Stomach smooth muscle (tissue), 2 donors: ENCODE data around the gene ADAM23.

Experiments
- H3K27ac ChIP-seq: one replicate; pipeline ENCODE4 v1.7.0; 2013; ENCODE audit warnings: mild to moderate bottlenecking, low read length, inconsistent platforms
- H3K27me3 ChIP-seq, 2 donors: one replicate each; pipeline ENCODE4 v1.7.0; 2013; ENCODE audit warnings: low read length in 2 of 2; ENCODE audit not compliant: insufficient read depth in 2 of 2, control insufficient read depth in 1 of 2
- H3K36me3 ChIP-seq, 2 donors: one replicate each; pipeline ENCODE4 v1.7.0; 2013; ENCODE audit warnings: low read length in 2 of 2; ENCODE audit not compliant: control insufficient read depth in 2 of 2, insufficient read depth in 2 of 2
- H3K4me1 ChIP-seq: one replicate; pipeline ENCODE4 v1.7.0; 2013; ENCODE audit warnings: low read length; ENCODE audit not compliant: control insufficient read depth, insufficient read depth
- H3K4me3 ChIP-seq, 2 donors: one replicate each; pipeline ENCODE4 v1.7.0; 2013; ENCODE audit warnings: low read length in 2 of 2
- H3K9ac ChIP-seq, 2 donors: one replicate each; pipeline ENCODE4 v1.7.0; 2013; ENCODE audit warnings: low read length in 2 of 2, mild to moderate bottlenecking in 1 of 2
- H3K9me3 ChIP-seq, 2 donors: one replicate each; pipeline ENCODE4 v1.7.0; 2013; ENCODE audit warnings: low read length in 2 of 2; ENCODE audit not compliant: control insufficient read depth in 2 of 2
- donor health status: healthy.
- donor health status: Pancreatic carcinoma.

Gene ADAM23

GRCh38 chr2:206472094-206472493 is 28.8 kb downstream of the ADAM23 start:
- Histone ChIP-seq H3K4me3 (no peak overlapping the region), H3K9me3 (no peaks in the 10 kb centered on the region), H3K27ac (no peak overlapping the region), H3K9ac (no peak overlapping the region), H3K4me1 (no peaks in the 10 kb centered on the region), H3K27me3 (no peaks in the 10 kb centered on the region), H3K36me3 (no peaks in the 10 kb centered on the region)

GRCh38 chr2:206474099-206474498 is 30.8 kb downstream of the ADAM23 start:
- H3K27me3 ChIP-seq: no peaks in the 10 kb centered on the region
- no peak overlapping the region for H3K4me3 ChIP-seq
- H3K9ac ChIP-seq: no peak overlapping the region
- H3K4me1 ChIP-seq: no peaks in the 10 kb centered on the region
- no peaks in the 10 kb centered on the region for H3K36me3 ChIP-seq
- H3K9me3 ChIP-seq: no peaks in the 10 kb centered on the region
- no peak overlapping the region for H3K27ac ChIP-seq

DNA sequence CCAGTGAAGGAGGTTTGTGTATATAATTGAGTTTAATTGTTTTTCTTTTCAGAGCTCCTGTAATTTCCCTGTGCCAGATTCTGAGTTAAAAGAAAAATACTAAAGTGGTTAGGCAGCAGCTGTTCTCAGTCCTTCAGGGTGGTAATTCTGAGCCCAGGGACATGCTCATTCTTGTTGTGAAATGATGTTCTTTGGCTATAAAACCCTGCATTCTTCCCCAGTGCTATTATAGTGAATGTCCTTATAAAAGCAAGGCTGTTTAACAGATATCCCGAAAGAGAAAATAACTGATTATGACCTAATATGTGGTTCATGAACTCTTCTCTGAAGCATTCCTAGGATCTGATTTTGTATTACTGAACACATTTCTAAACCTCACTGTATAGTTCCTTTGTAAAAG is 34.0 kb downstream of the ADAM23 start:
- no peaks in the 10 kb centered on the region for H3K4me1 ChIP-seq
- no peak overlapping the region for H3K9ac ChIP-seq

GRCh38 chr2:206478340-206478739 is 35.0 kb downstream of the ADAM23 start:
- H3K4me1 ChIP-seq: no peaks in the 10 kb centered on the region
- H3K9ac ChIP-seq: no peak overlapping the region
- no peaks in the 10 kb centered on the region for H3K9me3 ChIP-seq
- no peaks in the 10 kb centered on the region for H3K27me3 ChIP-seq
- H3K27ac ChIP-seq: no peak overlapping the region
- H3K36me3 ChIP-seq: no peaks in the 10 kb centered on the region
- no peak overlapping the region for H3K4me3 ChIP-seq

More for the DNA sequence above, 34.0 kb downstream of the ADAM23 start:
- H3K4me3 ChIP-seq: no peak overlapping the region
- no peaks in the 10 kb centered on the region for H3K27me3 ChIP-seq
- H3K27ac ChIP-seq: no peak overlapping the region
- no peaks in the 10 kb centered on the region for H3K36me3 ChIP-seq
- H3K9me3 ChIP-seq: no peaks in the 10 kb centered on the region

DNA sequence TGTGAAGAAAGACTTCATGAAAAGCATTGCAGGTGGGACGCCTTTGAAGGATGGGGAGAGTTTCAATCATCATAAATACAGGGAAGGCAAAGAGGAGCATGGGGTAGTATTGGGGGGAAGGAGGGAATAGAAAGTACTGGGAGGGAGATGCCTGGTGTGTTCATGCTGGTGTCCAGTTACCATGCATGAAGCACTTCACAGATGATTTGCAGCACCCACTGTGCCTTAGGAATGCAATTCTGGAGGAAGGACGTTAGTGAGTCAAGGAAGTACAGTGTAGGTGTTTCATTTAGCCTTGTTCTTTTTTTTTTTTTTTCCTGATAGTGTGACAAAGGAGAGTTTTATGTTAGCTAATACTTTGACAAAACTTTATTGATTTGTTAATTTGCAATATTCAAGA is 36.8 kb downstream of the ADAM23 start:
- H3K27ac ChIP-seq: no peak overlapping the region
- H3K27me3 ChIP-seq: no peaks in the 10 kb centered on the region
- H3K36me3 ChIP-seq: no peaks in the 10 kb centered on the region
- no peak overlapping the region for H3K9ac ChIP-seq
- H3K4me1 ChIP-seq: no peaks in the 10 kb centered on the region
- no peak overlapping the region for H3K4me3 ChIP-seq
- H3K9me3 ChIP-seq: no peaks in the 10 kb centered on the region

DNA sequence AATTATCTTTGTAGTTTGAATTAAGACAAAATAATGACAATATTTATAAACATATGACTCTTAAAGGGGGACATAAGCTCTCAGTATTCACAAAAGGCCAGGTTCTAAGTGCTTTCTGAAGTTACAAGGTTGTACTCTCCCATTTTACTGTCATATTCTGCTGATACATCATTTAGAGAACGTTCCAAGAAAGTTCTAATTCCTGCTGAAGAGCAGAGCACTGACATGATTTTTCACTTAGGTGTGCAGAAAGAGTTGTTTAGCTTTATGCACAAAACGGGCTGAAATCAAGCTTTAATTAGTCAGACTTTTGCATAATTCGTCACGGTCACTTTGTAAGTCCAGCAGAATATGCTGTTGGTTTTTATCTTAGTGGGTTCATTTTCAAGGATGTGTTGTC is 37.3 kb downstream of the ADAM23 start:
- Histone ChIP-seq H3K9me3 (no peaks in the 10 kb centered on the region), H3K9ac (no peak overlapping the region), H3K4me3 (no peak overlapping the region), H3K4me1 (no peaks in the 10 kb centered on the region), H3K27ac (no peak overlapping the region), H3K27me3 (peaks cover 0 to 1% of the 10 kb centered on the region in 2 donors), H3K36me3 (no peaks in the 10 kb centered on the region)

GRCh38 chr2:206481056-206481455 is 37.7 kb downstream of the ADAM23 start:
- Histone ChIP-seq H3K27ac (no peak overlapping the region), H3K4me3 (no peak overlapping the region), H3K27me3 (peaks cover 0 to 3% of the 10 kb centered on the region in 2 donors), H3K36me3 (no peaks in the 10 kb centered on the region), H3K9ac (no peak overlapping the region), H3K9me3 (no peaks in the 10 kb centered on the region), H3K4me1 (no peaks in the 10 kb centered on the region)

DNA sequence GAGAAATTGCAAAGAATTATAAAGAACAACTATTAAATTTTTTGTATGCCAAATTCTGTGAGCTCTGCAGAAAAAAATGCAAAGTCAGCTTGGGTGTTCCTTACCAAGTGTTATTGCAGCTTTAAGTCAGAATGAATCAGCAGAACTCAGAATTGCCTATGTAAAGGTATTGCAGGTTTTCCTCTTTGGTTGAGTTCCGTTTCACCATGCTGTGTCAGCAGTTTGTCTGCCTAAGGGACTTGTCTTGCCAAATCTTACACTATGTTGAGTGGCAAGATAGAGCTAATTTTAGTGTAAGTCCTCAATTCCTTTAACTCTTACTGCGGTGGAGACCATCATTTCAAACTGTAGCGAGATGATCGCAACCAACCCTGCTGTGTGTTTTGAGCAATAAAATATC is 38.8 kb downstream of the ADAM23 start:
- Histone ChIP-seq H3K9ac (no peak overlapping the region), H3K27ac (no peak overlapping the region), H3K4me3 (no peak overlapping the region), H3K36me3 (no peaks in the 10 kb centered on the region), H3K4me1 (no peaks in the 10 kb centered on the region), H3K9me3 (no peaks in the 10 kb centered on the region), H3K27me3 (peaks cover 0 to 3% of the 10 kb centered on the region in 2 donors)

DNA sequence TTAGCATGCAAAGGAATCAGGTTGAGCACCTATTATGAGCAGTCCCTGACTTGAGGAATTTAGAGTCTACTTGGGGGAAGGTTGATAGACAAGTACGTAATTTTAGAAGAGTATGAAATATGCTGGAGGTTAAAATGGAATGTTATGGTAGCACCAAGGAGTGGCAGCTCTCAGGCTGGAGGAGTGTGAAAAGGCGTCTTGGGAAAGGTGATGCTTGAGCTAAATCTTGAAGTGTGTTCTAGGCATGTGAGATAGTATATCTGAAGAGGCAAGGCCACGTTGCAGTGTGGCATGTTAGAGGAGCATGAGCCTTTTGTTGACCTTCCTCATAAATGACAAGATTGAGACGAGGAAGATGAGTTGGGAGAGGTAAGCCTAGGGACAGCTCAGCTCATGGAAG is 39.3 kb downstream of the ADAM23 start:
- Histone ChIP-seq H3K4me3 (no peak overlapping the region), H3K4me1 (no peaks in the 10 kb centered on the region), H3K27ac (no peak overlapping the region), H3K9ac (no peak overlapping the region), H3K27me3 (peaks cover 0 to 3% of the 10 kb centered on the region in 2 donors), H3K9me3 (no peaks in the 10 kb centered on the region), H3K36me3 (no peaks in the 10 kb centered on the region)

GRCh38 chr2:206488053-206488452 is 44.7 kb downstream of the ADAM23 start:
- H3K36me3 ChIP-seq: no peaks in the 10 kb centered on the region

DNA sequence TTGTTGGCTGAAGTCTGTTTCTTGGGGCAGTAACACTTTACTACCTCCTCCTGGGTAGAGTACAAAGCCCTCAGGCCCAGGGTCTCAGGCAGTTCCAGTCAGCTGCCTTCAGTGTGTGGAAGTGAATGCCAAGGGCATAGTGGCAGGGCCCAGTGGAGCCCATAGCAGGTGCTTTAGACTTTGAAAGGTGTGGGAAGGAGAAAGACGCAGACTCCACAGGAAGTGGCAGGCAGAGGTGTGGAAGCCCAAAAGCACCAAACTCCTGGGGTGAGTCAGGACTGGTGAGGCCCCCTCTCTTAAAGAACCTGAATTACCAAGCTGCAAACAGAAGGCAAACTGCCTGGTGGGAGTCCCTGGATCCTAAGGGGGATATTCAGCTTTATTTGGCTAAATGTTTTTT is 45.3 kb downstream of the ADAM23 start:
- peaks cover 0 to 3% of the 10 kb centered on the region in 2 donors for H3K27me3 ChIP-seq
- no peak overlapping the region for H3K4me3 ChIP-seq
- no peak overlapping the region for H3K9ac ChIP-seq
- H3K9me3 ChIP-seq: no peaks in the 10 kb centered on the region
- H3K36me3 ChIP-seq: no peaks in the 10 kb centered on the region
- H3K27ac ChIP-seq: no peak overlapping the region
- no peaks in the 10 kb centered on the region for H3K4me1 ChIP-seq

More at GRCh38 chr2:206488053-206488452, 44.7 kb downstream of the ADAM23 start:
- Histone ChIP-seq H3K4me1 (no peaks in the 10 kb centered on the region), H3K27me3 (peaks cover 0 to 3% of the 10 kb centered on the region in 2 donors), H3K9me3 (no peaks in the 10 kb centered on the region), H3K27ac (no peak overlapping the region), H3K9ac (no peak overlapping the region), H3K4me3 (no peak overlapping the region)
